ENCODE data around the gene BCL7A. TPM values are rescaled to one million over a fixed set of nuclear protein-coding genes. Genes with fewer than 3 reads are reported as not detected.

Gene BCL7A
- total RNA-seq, 6 experiments from 2014 or later, result 2.6 to 3.8 (median 3.4) TPM

DNA sequence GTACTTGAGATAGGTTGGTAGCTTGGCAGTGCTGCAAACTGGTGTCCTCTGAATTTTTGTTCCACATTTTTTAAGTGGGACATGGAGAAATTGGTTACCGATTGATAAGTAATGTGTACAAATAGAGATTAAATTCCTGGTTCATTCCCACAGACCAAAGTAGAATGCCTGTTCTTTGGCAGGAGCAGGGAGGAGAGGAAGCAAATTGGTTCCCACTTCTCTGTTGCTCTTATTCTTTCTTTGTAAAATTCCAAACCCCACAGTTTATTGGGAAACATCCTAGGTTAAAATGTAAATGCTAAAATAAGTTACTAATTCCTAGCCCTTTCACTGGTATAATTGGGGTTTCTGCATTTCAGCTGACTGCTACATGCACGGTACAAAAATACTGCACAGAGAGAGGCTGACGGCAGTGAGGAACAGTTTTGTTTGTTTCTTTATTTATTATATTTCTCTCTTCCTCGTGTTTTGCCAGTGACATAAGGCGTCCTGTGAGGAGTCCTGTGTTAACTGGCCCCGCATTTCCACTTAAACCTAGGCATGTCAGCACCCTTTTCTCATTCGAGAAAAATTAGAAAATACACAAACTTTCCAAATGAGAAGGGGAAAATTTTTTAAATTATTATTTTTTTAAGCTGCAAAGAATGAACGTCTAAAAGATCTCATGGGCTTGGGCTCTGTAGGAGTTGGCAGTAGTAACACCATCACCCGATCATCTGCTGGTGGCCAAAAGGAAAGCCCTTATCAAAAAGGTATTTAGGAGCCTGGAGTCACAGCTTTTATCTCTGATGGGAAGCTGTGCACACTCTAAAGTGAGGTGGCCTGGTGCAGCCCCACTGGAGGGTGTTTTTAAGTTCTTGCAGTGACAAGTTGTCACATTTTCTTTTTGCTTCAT, 25.4 kb upstream of the BCL7A start:
- TF ChIP-seq, protein P1, sequence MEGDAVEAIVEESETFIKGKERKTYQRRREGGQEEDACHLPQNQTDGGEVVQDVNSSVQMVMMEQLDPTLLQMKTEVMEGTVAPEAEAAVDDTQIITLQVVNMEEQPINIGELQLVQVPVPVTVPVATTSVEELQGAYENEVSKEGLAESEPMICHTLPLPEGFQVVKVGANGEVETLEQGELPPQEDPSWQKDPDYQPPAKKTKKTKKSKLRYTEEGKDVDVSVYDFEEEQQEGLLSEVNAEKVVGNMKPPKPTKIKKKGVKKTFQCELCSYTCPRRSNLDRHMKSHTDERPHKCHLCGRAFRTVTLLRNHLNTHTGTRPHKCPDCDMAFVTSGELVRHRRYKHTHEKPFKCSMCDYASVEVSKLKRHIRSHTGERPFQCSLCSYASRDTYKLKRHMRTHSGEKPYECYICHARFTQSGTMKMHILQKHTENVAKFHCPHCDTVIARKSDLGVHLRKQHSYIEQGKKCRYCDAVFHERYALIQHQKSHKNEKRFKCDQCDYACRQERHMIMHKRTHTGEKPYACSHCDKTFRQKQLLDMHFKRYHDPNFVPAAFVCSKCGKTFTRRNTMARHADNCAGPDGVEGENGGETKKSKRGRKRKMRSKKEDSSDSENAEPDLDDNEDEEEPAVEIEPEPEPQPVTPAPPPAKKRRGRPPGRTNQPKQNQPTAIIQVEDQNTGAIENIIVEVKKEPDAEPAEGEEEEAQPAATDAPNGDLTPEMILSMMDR (IDR thresholded peaks at IDR 0.05), result no peak
- Mint-ChIP-seq H3K27me3 (ENCODE audit: insufficient read depth) (no peaks in the 10 kb centered on the region), H3K36me3 (ENCODE audit: low read depth) (peaks cover 7% of the 10 kb centered on the region), H3K4me3 (no peak overlapping the region), H3K9me3 (peaks cover 9% of the 10 kb centered on the region; the same call in 1 of the 2 replicates), H3K4me1 (ENCODE audit: low read depth) (peaks cover 27% of the 10 kb centered on the region), H3K27ac (no peak overlapping the region)
- no peak for DNase-seq

DNA sequence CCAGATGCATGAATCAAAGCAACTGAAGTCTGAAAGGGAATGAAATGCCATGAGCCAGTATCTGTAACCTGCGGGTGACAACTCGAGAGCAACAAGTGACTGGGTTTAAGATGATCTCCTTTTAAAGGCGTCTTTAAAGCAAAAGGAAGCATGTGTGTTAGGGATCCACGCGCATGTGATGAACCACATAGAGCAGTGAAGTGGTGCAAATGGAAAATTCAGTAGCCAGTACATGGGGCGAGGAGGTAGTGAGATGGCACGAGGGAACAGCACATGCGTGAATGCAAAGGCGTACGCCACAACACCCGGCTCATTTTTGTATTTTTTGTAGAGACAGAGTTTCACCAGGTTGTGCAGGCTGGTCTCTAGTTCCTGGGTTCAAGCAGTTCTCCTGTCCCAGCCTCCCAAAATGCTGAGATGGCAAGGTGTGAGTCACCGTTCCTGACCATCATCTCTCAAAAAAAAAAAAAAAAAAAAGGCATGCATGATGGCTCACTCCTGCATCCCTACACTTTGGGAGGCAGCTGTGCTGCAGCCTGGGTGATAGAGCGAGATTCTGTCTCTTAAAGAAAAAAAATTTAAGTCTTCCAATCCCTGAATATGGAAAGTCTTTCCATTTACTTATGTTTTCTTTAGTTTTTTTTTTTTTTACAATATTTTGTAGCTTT, 24.6 kb upstream of the BCL7A start:
- Mint-ChIP-seq H3K4me1 (ENCODE audit: low read depth) (peaks cover 19% of the 10 kb centered on the region), H3K4me3 (no peak overlapping the region)
- TF ChIP-seq, protein P1 (IDR thresholded peaks at IDR 0.05), result no peak

DNA sequence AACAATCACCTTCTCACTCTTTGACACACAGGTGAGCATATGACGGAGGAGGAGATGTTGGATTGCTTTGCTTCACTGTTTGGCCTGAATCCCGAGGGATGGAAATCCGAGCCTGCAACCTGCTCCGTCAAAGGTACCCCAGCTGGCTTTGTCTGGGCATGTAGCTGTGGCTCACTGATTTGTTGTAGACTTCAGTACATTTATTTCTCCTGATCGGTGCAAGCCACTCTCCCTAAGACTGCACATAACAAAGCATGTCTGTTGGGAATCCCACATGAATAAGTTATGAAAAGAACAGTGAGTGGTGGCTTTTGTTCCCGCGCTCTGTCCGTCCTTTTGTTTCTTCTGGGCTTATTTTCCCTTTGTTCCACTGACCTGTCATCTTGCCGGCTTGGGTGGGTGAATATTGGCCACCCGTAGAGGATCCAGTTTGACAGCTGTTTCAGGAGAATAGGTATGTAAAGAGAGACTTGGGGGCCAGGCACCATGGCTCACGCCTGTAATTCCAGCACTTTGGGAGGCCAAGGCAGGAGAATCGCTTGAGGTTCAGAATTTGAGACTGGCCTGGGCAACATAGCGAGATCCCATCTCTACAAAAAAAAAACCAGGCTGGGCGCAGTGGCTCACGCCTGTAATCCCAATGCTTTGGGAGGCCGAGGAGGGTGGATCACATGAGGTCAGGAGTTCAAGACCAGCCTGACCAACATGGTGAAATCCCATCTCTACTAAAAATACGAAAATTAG, 20.0 kb upstream of the BCL7A start:
- H3K36me3 Mint-ChIP-seq (ENCODE audit: low read depth), result peaks cover 7% of the 10 kb centered on the region
- peaks cover 9% of the 10 kb centered on the region; the same call in 1 of the 2 replicates for H3K9me3 Mint-ChIP-seq
- H3K27me3 Mint-ChIP-seq (ENCODE audit: insufficient read depth), result peaks cover 2% of the 10 kb centered on the region; the same call in 1 of the 2 replicates
- no peak overlapping the region for H3K27ac Mint-ChIP-seq
- peaks cover 26% of the 10 kb centered on the region for H3K4me1 Mint-ChIP-seq (ENCODE audit: low read depth)
- no peak overlapping the region for H3K4me3 Mint-ChIP-seq
- DNase-seq, result no peak
- TF ChIP-seq, protein P1 (IDR thresholded peaks at IDR 0.05), result no peak

More for the DNA sequence above, 24.6 kb upstream of the BCL7A start:
- Mint-ChIP-seq H3K27ac (no peak overlapping the region), H3K36me3 (ENCODE audit: low read depth) (peaks cover 7% of the 10 kb centered on the region), H3K27me3 (ENCODE audit: insufficient read depth) (no peaks in the 10 kb centered on the region), H3K9me3 (peaks cover 9% of the 10 kb centered on the region; the same call in 1 of the 2 replicates)
- no peak for DNase-seq

DNA sequence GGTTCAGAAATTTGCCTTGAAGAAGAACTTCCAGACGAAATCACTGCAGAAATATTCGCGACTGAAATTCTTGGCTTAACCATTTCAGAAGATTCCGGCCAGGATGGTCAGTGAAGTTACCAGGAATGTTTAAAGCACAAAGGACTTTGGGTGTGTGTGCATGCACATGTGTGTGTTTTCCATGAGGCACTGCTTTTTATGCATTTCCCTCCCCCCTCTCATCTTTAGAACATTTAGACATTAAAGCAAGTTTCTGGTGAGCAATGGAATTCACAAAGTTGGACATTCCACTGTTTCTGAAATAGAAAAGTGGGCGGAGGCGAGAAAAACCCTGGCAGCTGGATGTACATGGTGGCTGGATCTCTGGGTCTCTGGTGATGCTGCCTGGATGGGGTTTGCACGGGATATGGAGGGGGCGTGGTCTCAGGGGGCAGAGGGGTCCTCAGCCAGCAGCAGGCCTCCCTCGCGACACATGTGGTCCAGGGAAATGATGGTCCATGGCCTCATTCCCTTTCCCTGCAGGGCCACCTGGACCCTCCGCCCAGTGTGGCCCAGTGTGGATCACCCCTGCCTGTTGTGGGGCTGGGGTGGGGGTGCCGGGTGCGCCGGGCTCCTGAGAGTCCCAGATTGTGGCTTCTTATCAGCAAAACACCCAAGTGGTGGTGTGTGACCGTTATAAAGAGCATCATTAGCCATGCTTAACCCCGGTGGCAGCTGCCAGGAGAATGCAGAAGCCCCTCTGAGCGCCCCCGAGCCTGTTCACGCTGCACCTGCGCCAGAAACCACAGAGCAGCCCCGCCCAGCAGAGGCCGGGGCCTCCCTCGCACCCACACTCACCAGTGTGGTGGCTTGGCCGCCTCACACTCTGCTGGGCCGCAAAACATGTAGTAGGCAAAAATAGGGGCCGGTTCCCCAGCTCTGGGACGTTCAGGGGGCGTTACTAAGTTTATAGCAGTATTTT, 17.8 kb upstream of the BCL7A start:
- DNase-seq, result no peak
- H3K27ac Mint-ChIP-seq, result no peak overlapping the region
- TF ChIP-seq, protein P1 (IDR thresholded peaks at IDR 0.05), result no peak
- H3K36me3 Mint-ChIP-seq (ENCODE audit: low read depth), result peaks cover 7% of the 10 kb centered on the region
- peaks cover 6% of the 10 kb centered on the region; the same call in 1 of the 2 replicates for H3K9me3 Mint-ChIP-seq
- peaks cover 20% of the 10 kb centered on the region for H3K4me1 Mint-ChIP-seq (ENCODE audit: low read depth)
- H3K4me3 Mint-ChIP-seq, result no peak overlapping the region
- H3K27me3 Mint-ChIP-seq (ENCODE audit: insufficient read depth), result peaks cover 2% of the 10 kb centered on the region; the same call in 1 of the 2 replicates

Measured in HFFc6 (cell line).